ENCODE results near the gene SLC26A2.
"Not testable (repeated sequence)": the region's sequence is repeated elsewhere in the genome, so short reads cannot be mapped to it uniquely, and the experiment has no call there.

Gene SLC26A2

DNA sequence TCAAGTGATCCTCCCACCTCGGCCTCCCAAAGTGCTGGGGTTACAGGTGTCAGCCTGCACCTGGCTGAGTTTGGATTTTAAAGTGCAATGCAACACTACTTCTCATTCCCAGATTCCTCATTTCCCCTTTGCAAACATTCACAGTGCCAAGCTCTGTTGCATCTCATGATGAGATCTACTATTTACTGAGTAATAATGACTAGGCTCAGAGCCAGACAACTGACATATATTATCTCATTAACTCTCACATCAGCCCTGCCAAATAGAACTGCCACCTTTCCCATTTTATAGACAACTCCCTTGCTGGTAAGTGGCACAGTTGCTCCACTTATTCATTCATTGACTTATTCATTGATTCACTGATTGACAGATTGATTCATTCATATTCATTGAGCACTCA is 22.9 kb upstream of the SLC26A2 start:
- DNase-seq, result no peak

GRCh38 chr5:149938279-149938678 is 22.3 kb upstream of the SLC26A2 start:
- no peak for DNase-seq

- DNase-seq, result no peak
Measured at GRCh38 chr5:149938791-149939358, 21.7 kb upstream of the SLC26A2 start.

DNA sequence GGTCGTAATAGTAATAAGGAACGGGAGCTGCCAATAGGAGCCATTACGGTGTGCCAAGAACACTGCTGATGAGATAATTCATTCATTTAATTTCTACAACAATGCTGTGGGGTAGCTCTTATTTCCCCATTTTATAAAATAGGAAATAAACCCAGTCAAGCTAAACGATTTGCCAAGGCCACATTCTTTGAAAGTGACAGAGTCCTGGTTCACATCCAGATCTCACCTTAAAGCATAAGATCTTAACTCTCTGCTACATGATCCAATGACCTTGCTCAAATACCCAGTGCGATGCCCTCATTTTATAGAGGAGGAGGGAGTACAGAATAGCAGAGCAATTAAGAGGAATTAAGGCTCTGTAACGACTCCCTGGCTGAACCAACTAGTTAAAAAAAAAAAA is 21.0 kb upstream of the SLC26A2 start:
- no peak for DNase-seq

- DNase-seq, result no peak
Measured at GRCh38 chr5:149940077-149940574, 20.4 kb upstream of the SLC26A2 start.

DNA sequence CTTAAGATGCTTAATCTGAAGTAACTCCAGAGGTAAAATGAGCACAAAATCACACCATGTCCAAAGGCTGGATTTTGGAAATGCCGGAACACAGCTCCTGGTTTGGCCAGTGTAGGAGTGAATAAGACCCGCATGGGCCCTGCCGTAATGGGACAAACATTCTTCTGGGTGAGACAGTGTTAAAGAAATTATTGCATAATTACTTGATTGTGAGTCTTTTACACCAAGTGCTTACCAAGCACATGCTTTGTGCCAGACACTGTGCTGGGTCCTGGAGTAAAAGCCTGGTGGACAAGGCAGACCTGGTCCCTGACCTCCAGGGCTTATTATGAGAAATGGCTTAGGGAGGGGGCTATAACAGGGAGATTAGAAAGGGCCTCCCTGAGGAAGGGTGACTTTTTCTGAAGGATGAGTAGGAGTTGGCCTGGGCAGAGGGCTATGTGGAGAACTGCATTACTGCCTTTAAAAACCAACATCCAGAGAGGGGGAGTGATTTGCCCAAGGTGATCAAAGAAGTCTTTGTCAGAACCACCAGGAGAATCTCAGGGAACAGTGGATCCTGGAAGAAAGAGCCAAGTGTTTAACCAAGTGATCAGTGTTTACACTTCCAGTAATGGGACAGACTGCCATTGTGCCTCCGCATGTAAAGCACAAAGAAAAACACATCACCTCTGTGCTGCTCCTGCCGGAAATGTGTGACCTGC is 19.5 kb upstream of the SLC26A2 start:
- no peak for DNase-seq

DNA sequence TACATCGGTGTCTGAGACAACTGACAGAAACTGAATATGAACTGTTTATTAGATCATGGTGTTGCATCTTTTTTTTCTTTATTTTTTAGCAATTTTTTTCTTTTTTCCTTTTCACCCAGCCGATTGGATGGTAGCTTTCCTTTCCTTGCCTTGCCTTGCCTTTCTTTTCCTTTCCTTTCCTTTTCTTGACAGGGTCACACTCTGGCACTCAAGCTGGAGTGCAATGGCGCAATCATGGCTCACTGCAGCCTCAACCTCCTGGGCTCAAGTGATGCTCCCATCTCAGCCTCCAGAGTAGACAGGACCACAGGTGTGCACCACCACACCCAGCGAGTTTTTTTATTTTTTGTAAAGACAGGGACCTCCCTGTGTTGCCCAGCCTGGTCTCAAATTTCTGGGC is 18.8 kb upstream of the SLC26A2 start:
- no peak for DNase-seq

GRCh38 chr5:149942199-149942598 is 18.4 kb upstream of the SLC26A2 start:
- no peak for DNase-seq

DNA sequence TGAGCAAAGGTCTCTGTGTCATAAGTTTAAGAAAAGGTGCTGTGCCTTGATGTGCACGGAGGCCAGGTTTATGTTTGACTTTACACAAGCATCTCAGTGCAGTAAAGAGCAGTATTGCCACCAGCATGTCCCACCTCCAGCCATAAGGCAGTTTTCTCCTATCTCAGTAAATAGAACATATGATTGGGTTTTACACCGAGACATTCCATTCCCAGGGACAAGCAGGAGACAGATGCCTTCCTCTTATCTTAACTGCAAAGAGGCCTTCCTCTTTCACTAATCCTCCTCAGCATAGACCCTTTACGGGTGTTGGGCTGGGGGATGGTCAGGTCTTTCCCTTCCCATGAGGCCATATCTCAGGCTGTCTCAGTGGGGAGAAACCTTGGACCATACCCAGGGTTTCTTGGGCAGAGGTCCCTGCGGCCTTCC is 17.8 kb upstream of the SLC26A2 start:
- not testable (repeated sequence) for DNase-seq

DNA sequence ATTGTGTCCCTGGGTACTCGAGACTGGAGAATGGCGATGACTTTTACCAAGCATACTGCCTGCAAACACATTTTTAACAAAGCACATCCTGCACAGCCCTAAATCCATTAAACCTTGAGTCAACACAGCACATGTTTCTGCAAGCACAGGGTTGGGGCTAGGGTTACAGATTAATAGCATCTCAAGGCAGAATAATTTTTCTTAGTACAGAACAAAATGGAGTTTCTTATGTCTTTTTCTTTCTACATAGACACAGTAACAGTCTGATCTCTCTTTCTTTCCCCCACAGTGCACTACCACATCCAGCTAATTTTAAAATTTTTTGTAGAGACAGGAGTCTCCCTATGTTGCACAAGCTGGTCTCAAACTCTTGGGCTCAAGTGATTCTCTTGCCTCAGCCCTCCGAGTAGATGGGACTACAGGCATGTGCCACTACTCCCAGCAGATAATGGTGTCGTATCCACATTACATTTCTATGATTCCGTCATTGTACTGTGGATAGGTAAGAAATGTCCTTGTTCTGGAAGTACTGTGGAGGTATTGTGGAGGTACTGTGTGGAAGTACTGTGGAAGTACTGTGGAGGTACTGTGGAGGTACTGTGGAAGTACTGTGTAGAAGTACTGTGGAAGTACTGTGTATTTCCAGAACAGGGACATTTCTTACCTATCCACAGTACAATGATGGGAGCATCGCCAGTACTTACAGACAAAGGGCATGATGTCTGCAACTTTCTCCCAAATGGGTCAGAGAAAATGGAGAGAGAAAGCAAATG is 17.2 kb upstream of the SLC26A2 start:
- DNase-seq, result not testable (repeated sequence)

GRCh38 chr5:149944666-149945065 is 15.9 kb upstream of the SLC26A2 start, which contains the start of gene PDE6A:
Gene PDE6A, minus strand, starts transcription at chr5:149944793. Its CDS starts 120 bp downstream, at chr5:149944673.
- DNase-seq, result no peak

DNA sequence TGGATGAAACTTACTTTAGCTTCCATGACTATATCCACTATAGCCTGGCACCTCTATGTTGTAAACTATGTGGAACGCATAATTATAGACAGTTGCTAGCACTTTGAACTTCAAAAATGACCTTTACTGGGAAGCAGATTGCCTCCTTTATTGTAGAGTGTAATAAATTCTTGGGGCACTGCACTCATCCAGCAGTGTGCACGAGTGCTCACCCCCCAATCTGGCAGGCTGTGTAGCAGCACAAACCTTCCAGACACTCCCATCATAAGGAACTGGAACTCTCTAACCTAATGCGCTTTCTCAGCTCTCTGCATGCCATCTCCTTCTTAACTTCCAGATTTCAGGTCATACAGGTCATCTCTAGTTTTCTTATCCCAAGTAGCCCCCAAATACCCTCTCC is 14.4 kb upstream of the SLC26A2 start:
- DNase-seq, result no peak

GRCh38 chr5:149948993-149949392 is 11.6 kb upstream of the SLC26A2 start:
- no peak for DNase-seq

- DNase-seq, result no peak
Measured at GRCh38 chr5:149951138-149951749, 9.3 kb upstream of the SLC26A2 start.

DNA sequence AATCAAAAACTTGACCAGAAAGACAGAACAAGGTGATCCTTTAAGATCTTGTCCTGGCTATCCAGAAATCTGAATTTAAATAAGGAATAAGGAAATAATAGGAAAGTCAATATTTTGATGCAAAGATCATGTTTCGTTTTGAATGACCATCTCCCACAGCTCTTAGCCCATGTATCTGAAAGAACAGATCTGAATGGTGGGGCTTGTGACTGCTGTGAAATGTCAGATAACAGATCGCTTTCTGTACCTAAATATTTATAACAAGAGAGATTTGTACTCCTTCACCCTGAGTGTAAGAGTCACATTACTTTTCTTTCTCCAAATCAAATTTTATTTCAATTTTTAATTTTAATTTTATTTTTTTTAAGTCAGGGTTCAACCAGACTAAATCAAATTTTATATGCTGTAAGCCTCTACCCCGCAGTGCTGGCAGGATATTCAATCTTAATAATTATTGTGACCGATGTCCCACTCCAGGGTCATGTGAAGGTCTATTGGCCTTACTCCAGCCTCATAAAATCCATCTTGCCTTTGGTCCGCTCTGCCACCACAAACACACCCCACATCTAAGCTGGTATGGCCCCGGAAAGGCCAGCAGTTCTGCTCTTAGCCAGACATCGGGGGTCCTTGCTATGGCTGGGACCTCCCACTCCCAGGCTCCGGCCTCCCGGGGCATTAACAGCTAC is 7.0 kb upstream of the SLC26A2 start:
- DNase-seq, result no peak

DNA sequence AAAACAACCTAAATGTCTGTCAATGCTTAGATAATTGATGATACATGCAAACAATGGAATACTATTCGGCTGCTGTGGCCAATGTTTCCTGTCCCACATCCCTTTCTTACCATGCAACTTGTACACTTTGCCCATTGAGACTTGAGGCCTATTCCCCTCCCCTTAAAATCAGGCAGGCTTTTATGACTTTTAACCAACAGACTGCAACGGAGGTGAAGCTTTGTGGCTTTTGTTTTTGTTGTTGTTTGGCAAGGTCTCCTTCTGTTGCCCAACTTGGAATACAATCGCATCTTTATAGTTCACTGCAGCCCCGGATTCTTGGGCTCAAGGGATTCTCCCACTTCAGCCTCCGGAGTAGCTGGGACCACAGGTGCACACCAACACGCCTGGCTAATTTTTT is 5.8 kb upstream of the SLC26A2 start:
- DNase-seq, result no peak

DNA sequence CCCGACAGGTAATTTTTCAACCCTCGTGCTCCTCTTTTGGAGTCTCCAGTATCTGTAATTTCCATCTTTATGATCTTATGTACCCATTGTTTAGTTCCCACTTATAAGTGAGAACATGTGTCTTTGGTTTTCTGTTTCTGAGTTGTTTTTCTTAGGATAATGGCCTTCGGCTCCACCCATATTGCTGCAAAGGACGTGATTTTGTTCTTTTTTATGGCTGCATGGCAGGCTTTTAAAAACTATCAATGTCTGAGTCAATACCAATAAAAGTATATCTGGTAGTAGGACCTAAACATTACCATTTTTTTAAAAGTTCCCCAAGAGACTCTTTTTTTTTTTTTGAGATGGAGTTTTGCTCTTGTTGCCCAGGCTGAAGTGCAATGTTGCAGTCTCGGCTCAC is 3.9 kb upstream of the SLC26A2 start:
- no peak for DNase-seq

GRCh38 chr5:149957855-149958254 is 2.7 kb upstream of the SLC26A2 start:
- no peak for DNase-seq

DNA sequence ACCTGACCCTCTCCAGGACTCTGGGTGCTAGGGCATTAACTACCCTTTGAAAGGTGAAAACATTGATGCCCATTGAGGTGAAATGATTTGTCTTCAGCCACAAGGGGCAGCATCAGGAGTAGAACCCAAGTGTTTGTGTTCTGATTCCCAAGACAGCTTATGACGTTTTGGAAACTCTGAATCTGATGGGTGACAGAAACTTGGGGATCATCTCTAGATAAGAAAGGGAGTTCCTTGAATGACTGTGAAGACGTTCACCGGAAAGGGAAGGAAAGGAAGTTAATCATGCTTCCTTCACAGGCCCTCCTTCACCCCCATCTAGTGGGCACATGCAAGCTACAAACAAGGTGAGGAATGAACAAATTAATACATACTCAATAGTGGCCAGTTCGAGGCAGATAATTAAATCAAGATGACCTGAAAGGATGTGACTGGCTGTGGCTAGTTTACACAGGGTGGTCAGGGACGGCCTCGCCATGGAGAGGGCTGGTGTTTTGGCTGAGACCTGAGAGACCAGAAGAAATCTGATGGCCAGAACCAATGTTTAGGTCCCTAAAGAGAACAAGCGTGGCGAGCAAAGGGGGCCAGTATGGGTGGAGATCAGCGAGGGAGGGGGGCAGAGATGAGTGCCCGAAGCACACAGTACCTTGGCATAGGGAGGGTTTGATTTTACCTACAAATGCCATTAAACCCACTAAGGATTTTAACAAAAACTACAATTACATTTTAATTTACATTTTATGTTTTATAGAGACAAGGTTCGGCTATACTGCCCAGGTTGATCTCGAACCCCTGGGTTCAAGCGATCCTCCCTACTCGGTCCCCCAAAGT is 937 bp upstream of the SLC26A2 start:
- peak; percentile 46 for DNase-seq

GRCh38 chr5:149961186-149961685 is 678 bp downstream of the SLC26A2 start:
- no peak for DNase-seq

- no peak for DNase-seq
Measured at GRCh38 chr5:149961957-149962409, 1.4 kb downstream of the SLC26A2 start.

All from activated CD8-positive, alpha-beta memory T cell treated with anti-CD3 and anti-CD28 coated beads, Interleukin-2, amount 50 U/mL, for 4 hours (primary cell).